ENCODE results near the gene SPAST. TPM values are rescaled to one million over a fixed set of nuclear protein-coding genes. Genes with fewer than 3 reads are reported as not detected.
"Not testable (repeated sequence)": the region's sequence is repeated elsewhere in the genome, so short reads cannot be mapped to it uniquely, and the experiment has no call there.

The SPAST gene
- total RNA-seq, 1 experiment from 2014 or later: 16.2 TPM

- intact Hi-C loops (cut with micrococcal nuclease): no loop called here
These were observed 137.5 kb downstream of the SPAST start for GRCh38 chr2:32200814-32201213.

GRCh38 chr2:32203428-32203827, 140.1 kb downstream of the SPAST start:
- H3K79me2 ChIP-seq (ENCODE audit: insufficient read depth, low read length); H3K9me2 ChIP-seq (ENCODE audit: insufficient read depth); H3K9me3 ChIP-seq (ENCODE audit: control insufficient read depth in 1 of 2, insufficient read depth in 1 of 2, low read depth in 1 of 2, low read length in 2 of 2); ATAC-seq; H3K27me3 ChIP-seq (ENCODE audit: insufficient read depth, low read length); BruUV-seq (replicated peaks); H2AFZ ChIP-seq (ENCODE audit: low read depth, low read length, poor library complexity, severe bottlenecking); H3K36me3 ChIP-seq (ENCODE audit: control insufficient read depth in 1 of 2, insufficient read depth in 2 of 2, low read length in 2 of 2); H3K27ac ChIP-seq (ENCODE audit: low read depth, low read length); RAD21 ChIA-PET (ENCODE audit: low non-redundant PET in 1 of 2, low total read pairs in 2 of 2, uncharacterized antibody in 2 of 2, unreplicated experiment in 2 of 2); intact Hi-C loops (cut with micrococcal nuclease); CTCF ChIA-PET; H3K4me3 ChIP-seq (replicated peaks in 1 of 2; ENCODE audit: low read depth in 1 of 2, low read length in 2 of 2); DNase-seq (ENCODE audit: low read depth, low spot score); H3K4me2 ChIP-seq (ENCODE audit: low read length); H4K20me1 ChIP-seq (ENCODE audit: insufficient read depth); POLR2A ChIA-PET; H3K9ac ChIP-seq (ENCODE audit: low read length); H3K4me1 ChIP-seq (ENCODE audit: control insufficient read depth in 1 of 2, insufficient read depth in 2 of 2, low read length in 2 of 2): not testable (repeated sequence)

More at GRCh38 chr2:32200814-32201213, 137.5 kb downstream of the SPAST start:
- DNase-seq (ENCODE audit: low read depth, low spot score): no peak
- RAD21 ChIA-PET (ENCODE audit: low non-redundant PET in 1 of 2, low total read pairs in 2 of 2, uncharacterized antibody in 2 of 2, unreplicated experiment in 2 of 2): no interaction called here
- no peaks in the 10 kb centered on the region for H4K20me1 ChIP-seq (ENCODE audit: insufficient read depth)
- no peak for ATAC-seq
- H3K36me3 ChIP-seq (ENCODE audit: control insufficient read depth in 1 of 2, insufficient read depth in 2 of 2, low read length in 2 of 2): peaks cover 6 to 8% of the 10 kb centered on the region in 2 experiments; a peak in 2 of 4 replicates
- no peaks in the 10 kb centered on the region for H3K9me2 ChIP-seq (ENCODE audit: insufficient read depth)
- no peak overlapping the region for H3K4me2 ChIP-seq (ENCODE audit: low read length)
- H3K4me3 ChIP-seq (replicated peaks in 1 of 2; ENCODE audit: low read depth in 1 of 2, low read length in 2 of 2): no peak overlapping the region
- no peak for TF ChIP-seq ZFX (IDR thresholded peaks at IDR 0.05)
- TF ChIP-seq EGR1 (IDR thresholded peaks at IDR 0.05; ENCODE audit: low read depth): no peak
- no peak for TF ChIP-seq RAD21 (IDR thresholded peaks at IDR 0.05; ENCODE audit: low read depth)
- no peak for TF ChIP-seq CEBPB (IDR thresholded peaks at IDR 0.05; ENCODE audit: low read depth)
- no peak for TF ChIP-seq EZH2phosphoT487 (IDR thresholded peaks at IDR 0.05; ENCODE audit: borderline replicate concordance)
- TF ChIP-seq MAX (IDR thresholded peaks at IDR 0.05): no peak
- no peak for TF ChIP-seq SRF (IDR thresholded peaks at IDR 0.05; ENCODE audit: low read depth)
- TF ChIP-seq POLR2A (IDR thresholded peaks at IDR 0.05; ENCODE audit: borderline replicate concordance, extremely low read depth, insufficient read depth, insufficient read length): no peak
- H3K79me2 ChIP-seq (ENCODE audit: insufficient read depth, low read length): no peaks in the 10 kb centered on the region
- no peak overlapping the region for H2AFZ ChIP-seq (ENCODE audit: low read depth, low read length, poor library complexity, severe bottlenecking)
- no TSS peak for BruUV-seq (replicated peaks)
- CTCF ChIA-PET: no interaction called here
- H3K4me1 ChIP-seq (ENCODE audit: control insufficient read depth in 1 of 2, insufficient read depth in 2 of 2, low read length in 2 of 2): no peaks in the 10 kb centered on the region
- H3K27me3 ChIP-seq (ENCODE audit: insufficient read depth, low read length): no peaks in the 10 kb centered on the region
- no peak overlapping the region for H3K9ac ChIP-seq (ENCODE audit: low read length)
- no peaks in the 10 kb centered on the region for H3K9me3 ChIP-seq (ENCODE audit: control insufficient read depth in 1 of 2, insufficient read depth in 1 of 2, low read depth in 1 of 2, low read length in 2 of 2)
- no peak overlapping the region for H3K27ac ChIP-seq (ENCODE audit: low read depth, low read length)
- POLR2A ChIA-PET: no interaction called here

Other genes starting within 250 kb of the SPAST start
- 44.7 TPM for gene MEMO1, start 52.5 kb upstream of the SPAST start, total RNA-seq (2021; ENCODE audit: unreplicated experiment)
- gene DPY30, start 23.8 kb upstream of the SPAST start, total RNA-seq (2021; ENCODE audit: unreplicated experiment): 79.5 TPM
- 18.4 TPM for gene SLC30A6, start 102.3 kb downstream of the SPAST start, total RNA-seq (2021; ENCODE audit: unreplicated experiment)
- not detected for gene NLRC4, start 201.3 kb downstream of the SPAST start, total RNA-seq (2021; ENCODE audit: unreplicated experiment)
- 29.8 TPM for gene YIPF4, start 214.3 kb downstream of the SPAST start, total RNA-seq (2021; ENCODE audit: unreplicated experiment)

Data from HCT116 (cell line).